GM23248 (cell line): Measurements from ENCODE around the gene KNL1. TPM values are rescaled to one million over a fixed set of nuclear protein-coding genes. Genes with fewer than 3 reads are reported as not detected.

Experiments used
- DNase-seq: peaks from one replicate; pipeline ENCODE4 v3.0.0-alpha.2; 2015
- H2AFZ ChIP-seq: fragments of 200-600 bp; sonication (generic); 2 replicates; pipeline ENCODE4 v1.6.1; 2016; ENCODE audit warnings: antibody characterized with exemption
- H3F3A ChIP-seq: fragments of 200-600 bp; sonication (generic); 2 replicates; pipeline ENCODE4 v1.6.1; 2016; ENCODE audit warnings: mild to moderate bottlenecking, antibody characterized with exemption, mixed run types; ENCODE audit not compliant: insufficient read depth
- H3K27ac ChIP-seq: fragments of 200-600 bp; sonication (generic); 2 replicates; pipeline ENCODE4 v1.5.1; 2016; ENCODE audit warnings: mild to moderate bottlenecking
- H3K27me3 ChIP-seq: fragments of 200-600 bp; sonication (generic); replicated peaks from 2 replicates; pipeline ENCODE4 v1.6.1; 2016; ENCODE audit warnings: mild to moderate bottlenecking; ENCODE audit not compliant: insufficient read depth
- H3K36me3 ChIP-seq: fragments of 200-600 bp; sonication (generic); 2 replicates; pipeline ENCODE4 v1.6.1; 2016; ENCODE audit warnings: low read depth, mild to moderate bottlenecking
- H3K4me1 ChIP-seq: fragments of 200-600 bp; sonication (generic); 2 replicates; pipeline ENCODE4 v1.6.1; 2016; ENCODE audit warnings: mild to moderate bottlenecking; ENCODE audit not compliant: insufficient read depth
- H3K4me2 ChIP-seq: fragments of 200-600 bp; sonication (generic); one replicate; pipeline ENCODE4 v1.6.1; 2016; ENCODE audit warnings: mild to moderate bottlenecking; ENCODE audit not compliant: unreplicated experiment
- H3K4me3 ChIP-seq: fragments of 200-600 bp; sonication (generic); 2 replicates; pipeline ENCODE4 v1.5.1; 2016; ENCODE audit warnings: mild to moderate bottlenecking
- H3K79me2 ChIP-seq: fragments of 200-600 bp; sonication (generic); 2 replicates; pipeline ENCODE4 v1.6.1; 2016; ENCODE audit warnings: mild to moderate bottlenecking; ENCODE audit not compliant: insufficient read depth
- H3K9ac ChIP-seq: fragments of 200-600 bp; sonication (generic); 2 replicates; pipeline ENCODE4 v1.6.1; 2016; ENCODE audit warnings: mild to moderate bottlenecking
- H3K9me2 ChIP-seq: fragments of 200-600 bp; sonication (generic); 2 replicates; pipeline ENCODE4 v1.6.1; 2016; ENCODE audit warnings: mixed run types, mild to moderate bottlenecking, moderate library complexity; ENCODE audit not compliant: insufficient read depth
- H3K9me3 ChIP-seq: fragments of 200-600 bp; sonication (generic); one replicate; pipeline ENCODE4 v1.6.1; 2017; ENCODE audit warnings: low read depth
- H4K20me1 ChIP-seq: fragments of 200-600 bp; sonication (generic); 2 replicates; pipeline ENCODE4 v1.6.0; 2016; ENCODE audit not compliant: insufficient read depth
- EZH2 ChIP-seq: fragments of 200-600 bp; sonication (generic); IDR thresholded peaks from 2 replicates; pipeline ENCODE4 v1.6.1; 2018; ENCODE audit warnings: antibody characterized with exemption, mild to moderate bottlenecking; ENCODE audit not compliant: insufficient read depth, poor library complexity, severe bottlenecking
- EZH2phosphoT487 ChIP-seq: fragments of 200-600 bp; sonication (generic); IDR thresholded peaks from 2 replicates; pipeline ENCODE4 v1.6.1; 2018; ENCODE audit warnings: antibody characterized with exemption, moderate library complexity, mild to moderate bottlenecking, low read depth; ENCODE audit not compliant: insufficient read depth
- WGBS, 2 experiments: methylation state at CpG; one replicate each; pipeline ENCODE4 v1.1.6; 2015 to 2017; ENCODE audit warnings: low lambda C conversion rate in 2 of 2, low coverage in 1 of 2; ENCODE audit errors: missing lambda C conversion rate in 2 of 2; 5-methylcytosine and 5-hydroxymethylcytosine counted together
- in situ Hi-C: fragments of 300-500 bp; cut with MboI; formaldehyde crosslinking; loops from 2 replicates; pipeline ENCODE4 v1.15.0; 2020
- polyA plus RNA-seq: library from polyadenylated mRNA; unstranded; fragments of >200 nt; fragmentation: Nextera tagmentation; extraction: Ambion mirVana; gene quantifications from 2 replicates; pipeline ENCODE4 v1.2.1, GENCODE V29; 2016
- total RNA-seq: library from RNA; depleted of rRNA; stranded (reverse); fragments of >200 nt; shearing (Covaris generic); gene quantifications from 2 replicates; pipeline ENCODE4 v1.2.3, GENCODE V29; 2014

KNL1 gene
- total and polyA plus RNA-seq, 2 experiments from 2014 or later: 5.7 to 14.5 TPM

GRCh38 chr15:40633178-40633577 lies 39.1 kb downstream of the KNL1 start:
- peak; percentile 31 for DNase-seq
- no peaks in the 10 kb centered on the region for H4K20me1 ChIP-seq
- H3K9ac ChIP-seq: no peak overlapping the region
- no peaks in the 10 kb centered on the region for H3K79me2 ChIP-seq
- TF ChIP-seq EZH2phosphoT487: no peak
- no peak for TF ChIP-seq EZH2
- H3K9me3 ChIP-seq: no peaks in the 10 kb centered on the region
- no peaks in the 10 kb centered on the region for H3K36me3 ChIP-seq
- in situ Hi-C loops: no loop called here
- H3K4me1 ChIP-seq: no peaks in the 10 kb centered on the region
- no peak overlapping the region for H3K4me2 ChIP-seq
- H2AFZ ChIP-seq: no peak overlapping the region
- no peaks in the 10 kb centered on the region for H3F3A ChIP-seq
- WGBS, 2 experiments: 91 to 95% methylated on average over 8 to 9 of the region's 9 CpGs
- H3K27me3 ChIP-seq: no peaks in the 10 kb centered on the region
- no peak overlapping the region for H3K4me3 ChIP-seq
- H3K9me2 ChIP-seq: no peaks in the 10 kb centered on the region
- no peak overlapping the region for H3K27ac ChIP-seq

- Histone ChIP-seq H3K4me1 (no peaks in the 10 kb centered on the region), H3F3A (no peaks in the 10 kb centered on the region), H4K20me1 (no peaks in the 10 kb centered on the region), H3K79me2 (no peaks in the 10 kb centered on the region), H3K4me2 (no peak overlapping the region), H3K27ac (no peak overlapping the region), H3K9me3 (no peaks in the 10 kb centered on the region), H2AFZ (no peak overlapping the region), H3K9ac (no peak overlapping the region), H3K4me3 (no peak overlapping the region), H3K9me2 (no peaks in the 10 kb centered on the region), H3K36me3 (no peaks in the 10 kb centered on the region), H3K27me3 (no peaks in the 10 kb centered on the region)
- 96 to 99% methylated on average over 4 of the region's 4 CpGs for WGBS, 2 experiments
- TF ChIP-seq EZH2phosphoT487 (no peak), EZH2 (no peak)
- DNase-seq: no peak
- in situ Hi-C loops: no loop called here
Measured at GRCh38 chr15:40637221-40637745, 43.2 kb downstream of the KNL1 start.

GRCh38 chr15:40639677-40640076 lies 45.6 kb downstream of the KNL1 start:
- no peaks in the 10 kb centered on the region for H3F3A ChIP-seq
- TF ChIP-seq EZH2: no peak
- TF ChIP-seq EZH2phosphoT487: no peak
- no peaks in the 10 kb centered on the region for H3K9me2 ChIP-seq
- no peaks in the 10 kb centered on the region for H3K79me2 ChIP-seq
- WGBS, 2 experiments: 97 to 99% methylated on average over 5 of the region's 5 CpGs
- H3K9me3 ChIP-seq: no peaks in the 10 kb centered on the region
- no peak overlapping the region for H3K9ac ChIP-seq
- no peaks in the 10 kb centered on the region for H3K27me3 ChIP-seq
- H3K27ac ChIP-seq: no peak overlapping the region
- no peaks in the 10 kb centered on the region for H4K20me1 ChIP-seq
- H3K36me3 ChIP-seq: no peaks in the 10 kb centered on the region
- in situ Hi-C loops: no loop called here
- no peak overlapping the region for H3K4me2 ChIP-seq
- H3K4me3 ChIP-seq: no peak overlapping the region
- H2AFZ ChIP-seq: no peak overlapping the region
- no peaks in the 10 kb centered on the region for H3K4me1 ChIP-seq
- no peak for DNase-seq

- H3K9me2 ChIP-seq: no peaks in the 10 kb centered on the region
- TF ChIP-seq EZH2phosphoT487 (no peak), EZH2 (no peak)
- no peaks in the 10 kb centered on the region for H3K27me3 ChIP-seq
- DNase-seq: no peak
- no peak overlapping the region for H3K27ac ChIP-seq
- in situ Hi-C loops: no loop called here
- no peaks in the 10 kb centered on the region for H3K9me3 ChIP-seq
- H4K20me1 ChIP-seq: no peaks in the 10 kb centered on the region
- H3K4me2 ChIP-seq: no peak overlapping the region
- peaks cover 11% of the 10 kb centered on the region for H3K36me3 ChIP-seq
- H3K4me1 ChIP-seq: no peaks in the 10 kb centered on the region
- no peak overlapping the region for H3K9ac ChIP-seq
- H2AFZ ChIP-seq: no peak overlapping the region
- no peaks in the 10 kb centered on the region for H3K79me2 ChIP-seq
- no peak overlapping the region for H3K4me3 ChIP-seq
- H3F3A ChIP-seq: no peaks in the 10 kb centered on the region
- 96% methylated on average over 1 of the region's 1 CpG for WGBS, 2 experiments
Measured at GRCh38 chr15:40647523-40647922, 53.5 kb downstream of the KNL1 start.

GRCh38 chr15:40650479-40650878 lies 56.4 kb downstream of the KNL1 start:
- no peaks in the 10 kb centered on the region for H3K79me2 ChIP-seq
- no peak overlapping the region for H3K4me3 ChIP-seq
- H3K9ac ChIP-seq: no peak overlapping the region
- in situ Hi-C loops: no loop called here
- H3K27me3 ChIP-seq: no peaks in the 10 kb centered on the region
- H2AFZ ChIP-seq: peak overlapping the region; percentile 44
- no peak overlapping the region for H3K27ac ChIP-seq
- H3K4me1 ChIP-seq: no peaks in the 10 kb centered on the region
- no peak overlapping the region for H3K4me2 ChIP-seq
- DNase-seq: no peak
- H3K36me3 ChIP-seq: peaks cover 11% of the 10 kb centered on the region
- H4K20me1 ChIP-seq: no peaks in the 10 kb centered on the region
- H3K9me3 ChIP-seq: no peaks in the 10 kb centered on the region
- H3F3A ChIP-seq: no peaks in the 10 kb centered on the region
- TF ChIP-seq EZH2 (no peak), EZH2phosphoT487 (no peak)
- no peaks in the 10 kb centered on the region for H3K9me2 ChIP-seq
